HUES64 (cell line): ENCODE data around the gene RIOK3.
"Not testable (repeated sequence)": the region's sequence is repeated elsewhere in the genome, so short reads cannot be mapped to it uniquely, and the experiment has no call there.

ENCODE experiments used
- H3K27ac ChIP-seq: 2 replicates; pipeline ENCODE4 v1.7.0; 2013; ENCODE audit warnings: low read depth, low read length, inconsistent platforms
- H3K27me3 ChIP-seq: 2 replicates; pipeline ENCODE4 v1.6.1; 2013; ENCODE audit warnings: mild to moderate bottlenecking, low read length; ENCODE audit not compliant: insufficient read depth
- H3K36me3 ChIP-seq: 2 replicates; pipeline ENCODE4 v1.6.1; 2013; ENCODE audit warnings: mild to moderate bottlenecking, low read length; ENCODE audit not compliant: insufficient read depth
- H3K4me1 ChIP-seq: 2 replicates; pipeline ENCODE4 v1.6.1; 2013; ENCODE audit warnings: mild to moderate bottlenecking, low read length, moderate library complexity; ENCODE audit not compliant: insufficient read depth
- H3K4me3 ChIP-seq: 2 replicates; pipeline ENCODE4 v1.5.1; 2013; ENCODE audit warnings: mild to moderate bottlenecking, low read length, moderate library complexity
- H3K9ac ChIP-seq: 2 replicates; pipeline ENCODE4 v1.6.1; 2013; ENCODE audit warnings: mild to moderate bottlenecking, low read depth, low read length
- H3K9me3 ChIP-seq: 2 replicates; pipeline ENCODE4 v1.6.1; 2013; ENCODE audit warnings: low read depth, low read length; ENCODE audit not compliant: insufficient read depth
- WGBS: fragments of 150-250, 120-280 bp; methylation state at CpG from one replicate; pipeline ENCODE4 v1.1.7; 2013; ENCODE audit warnings: missing lambda C conversion rate; 5-methylcytosine and 5-hydroxymethylcytosine counted together

RIOK3 gene

GRCh38 chr18:23498877-23499276 is 45.8 kb downstream of the RIOK3 start:
- no peaks in the 10 kb centered on the region for H3K4me1 ChIP-seq
- H3K4me3 ChIP-seq = no peak overlapping the region
- WGBS = 24% methylated on average over 5 of the region's 5 CpGs
- no peaks in the 10 kb centered on the region for H3K36me3 ChIP-seq
- H3K27me3 ChIP-seq = peaks cover 8% of the 10 kb centered on the region
- no peak overlapping the region for H3K27ac ChIP-seq
- no peaks in the 10 kb centered on the region for H3K9me3 ChIP-seq
- no peak overlapping the region for H3K9ac ChIP-seq

GRCh38 chr18:23499291-23499781 is 46.2 kb downstream of the RIOK3 start:
- Histone ChIP-seq H3K27ac (no peak overlapping the region), H3K9ac (no peak overlapping the region)
- 66% methylated on average over 11 of the region's 11 CpGs for WGBS

GRCh38 chr18:23501626-23502025 is 48.5 kb downstream of the RIOK3 start:
- Histone ChIP-seq H3K27me3 (peaks cover 18% of the 10 kb centered on the region), H3K36me3 (0 out of 2 replicates have a peak, but pooled peaks cover 4% of the 10 kb centered on the region), H3K9me3 (no peaks in the 10 kb centered on the region), H3K9ac (no peak overlapping the region), H3K27ac (no peak overlapping the region), H3K4me3 (no peak overlapping the region), H3K4me1 (peaks cover 6% of the 10 kb centered on the region; the same call in 1 of the 2 replicates)
- 89% methylated on average over 6 of the region's 6 CpGs for WGBS

More at GRCh38 chr18:23499291-23499781, 46.2 kb downstream of the RIOK3 start:
- peaks cover 4% of the 10 kb centered on the region; the same call in 1 of the 2 replicates for H3K4me1 ChIP-seq
- H3K27me3 ChIP-seq = peaks cover 13% of the 10 kb centered on the region
- no peaks in the 10 kb centered on the region for H3K36me3 ChIP-seq
- H3K9me3 ChIP-seq = no peaks in the 10 kb centered on the region
- H3K4me3 ChIP-seq = no peak overlapping the region

GRCh38 chr18:23502516-23503037 is 49.5 kb downstream of the RIOK3 start:
- Histone ChIP-seq H3K27me3 (peaks cover 18% of the 10 kb centered on the region), H3K27ac (peak overlapping the region; percentile 77), H3K4me3 (peak overlapping the region; percentile 76), H3K36me3 (peaks cover 11% of the 10 kb centered on the region), H3K4me1 (peaks cover 6% of the 10 kb centered on the region; the same call in 1 of the 2 replicates), H3K9ac (peak overlapping the region; percentile 89), H3K9me3 (no peaks in the 10 kb centered on the region)
- 30% methylated on average over 6 of the region's 6 CpGs for WGBS

- Histone ChIP-seq H3K27me3 (peaks cover 18% of the 10 kb centered on the region), H3K4me1 (peaks cover 6% of the 10 kb centered on the region; the same call in 1 of the 2 replicates), H3K9me3 (no peaks in the 10 kb centered on the region), H3K4me3 (peak within 1 kb of the TSS; percentile 76), H3K27ac (peak within 1 kb of the TSS; percentile 77), H3K9ac (peak within 1 kb of the TSS; percentile 89), H3K36me3 (peaks cover 19% of the 10 kb centered on the region)
- under 1% methylated on average over 110 of the region's 110 CpGs for WGBS
These were observed 50.2 kb downstream of the RIOK3 start, which contains the start of gene RMC1 for GRCh38 chr18:23503038-23503962. Gene RMC1 (plus strand): TSS chr18:23503511. CDS start chr18:23503619, 108 bp downstream.

- 7% methylated on average over 21 of the region's 21 CpGs for WGBS
- Histone ChIP-seq H3K27ac (no peak overlapping the region), H3K36me3 (peaks cover 21% of the 10 kb centered on the region), H3K4me3 (peak overlapping the region; percentile 76), H3K9ac (peak overlapping the region; percentile 71), H3K9me3 (no peaks in the 10 kb centered on the region), H3K4me1 (peaks cover 6% of the 10 kb centered on the region; the same call in 1 of the 2 replicates), H3K27me3 (peaks cover 18% of the 10 kb centered on the region)
These were observed 50.9 kb downstream of the RIOK3 start for GRCh38 chr18:23503963-23504344.

- Histone ChIP-seq H3K27ac (no peak overlapping the region), H3K9me3 (no peaks in the 10 kb centered on the region), H3K36me3 (peaks cover 24% of the 10 kb centered on the region), H3K4me3 (peak overlapping the region; percentile 76), H3K4me1 (peaks cover 6% of the 10 kb centered on the region; the same call in 1 of the 2 replicates), H3K27me3 (peaks cover 18% of the 10 kb centered on the region), H3K9ac (no peak overlapping the region)
- WGBS = 92% methylated on average over 3 of the region's 3 CpGs
These were observed 51.6 kb downstream of the RIOK3 start for GRCh38 chr18:23504720-23505119.

- Histone ChIP-seq H3K36me3 (peaks cover 37% of the 10 kb centered on the region), H3K9ac (no peak overlapping the region)
- 79% methylated on average over 6 of the region's 6 CpGs for WGBS
These were observed 53.3 kb downstream of the RIOK3 start for GRCh38 chr18:23506393-23506792.

GRCh38 chr18:23510923-23511322 is 57.8 kb downstream of the RIOK3 start:
- H3K4me3 ChIP-seq, H3K9ac ChIP-seq, H3K4me1 ChIP-seq, H3K27ac ChIP-seq, H3K27me3 ChIP-seq, H3K9me3 ChIP-seq: not testable (repeated sequence)
- peaks cover 42% of the 10 kb centered on the region for H3K36me3 ChIP-seq
- 98% methylated on average over 2 of the region's 2 CpGs for whole genome bisulfite sequencing

More at GRCh38 chr18:23506393-23506792, 53.3 kb downstream of the RIOK3 start:
- Histone ChIP-seq H3K4me3 (no peak overlapping the region), H3K27me3 (peaks cover 18% of the 10 kb centered on the region), H3K9me3 (peaks cover 2% of the 10 kb centered on the region; the same call in 1 of the 2 replicates), H3K4me1 (peaks cover 6% of the 10 kb centered on the region; the same call in 1 of the 2 replicates), H3K27ac (no peak overlapping the region)

- not testable (repeated sequence) for H3K9me3 ChIP-seq, H3K9ac ChIP-seq, H3K4me1 ChIP-seq, H3K27me3 ChIP-seq, H3K4me3 ChIP-seq, H3K27ac ChIP-seq
- H3K36me3 ChIP-seq = peaks cover 41% of the 10 kb centered on the region
- WGBS = 92% methylated on average over 6 of the region's 7 CpGs
These were observed 59.1 kb downstream of the RIOK3 start for GRCh38 chr18:23512216-23512615.

- Histone ChIP-seq H3K9me3 (peaks cover 2% of the 10 kb centered on the region; the same call in 1 of the 2 replicates), H3K4me1 (no peaks in the 10 kb centered on the region), H3K27ac (no peak overlapping the region), H3K27me3 (no peaks in the 10 kb centered on the region), H3K36me3 (peaks cover 41% of the 10 kb centered on the region), H3K4me3 (no peak overlapping the region), H3K9ac (no peak overlapping the region)
- WGBS = 88% methylated on average over 1 of the region's 1 CpG
These were observed 59.6 kb downstream of the RIOK3 start for GRCh38 chr18:23512641-23513040.
